Colon (tissue), 2 donors: Measurements from ENCODE around the gene ZBTB20.

Experiments
- FAIRE-seq: peaks from 2 replicates; lab custom pipeline; 2012; peaks lifted over from hg19 to GRCh38; lab: Jason Lieb, UNC
- donor health status: control.
- donor health status: control.

ZBTB20 gene

GRCh38 chr3:115089481-115089880 is 57.6 kb downstream of the ZBTB20 start:
- FAIRE-seq, result no peak

- no peak for FAIRE-seq
These were observed 59.6 kb downstream of the ZBTB20 start for GRCh38 chr3:115087512-115087911.

GRCh38 chr3:115086344-115086743 is 60.7 kb downstream of the ZBTB20 start:
- no peak for FAIRE-seq

DNA sequence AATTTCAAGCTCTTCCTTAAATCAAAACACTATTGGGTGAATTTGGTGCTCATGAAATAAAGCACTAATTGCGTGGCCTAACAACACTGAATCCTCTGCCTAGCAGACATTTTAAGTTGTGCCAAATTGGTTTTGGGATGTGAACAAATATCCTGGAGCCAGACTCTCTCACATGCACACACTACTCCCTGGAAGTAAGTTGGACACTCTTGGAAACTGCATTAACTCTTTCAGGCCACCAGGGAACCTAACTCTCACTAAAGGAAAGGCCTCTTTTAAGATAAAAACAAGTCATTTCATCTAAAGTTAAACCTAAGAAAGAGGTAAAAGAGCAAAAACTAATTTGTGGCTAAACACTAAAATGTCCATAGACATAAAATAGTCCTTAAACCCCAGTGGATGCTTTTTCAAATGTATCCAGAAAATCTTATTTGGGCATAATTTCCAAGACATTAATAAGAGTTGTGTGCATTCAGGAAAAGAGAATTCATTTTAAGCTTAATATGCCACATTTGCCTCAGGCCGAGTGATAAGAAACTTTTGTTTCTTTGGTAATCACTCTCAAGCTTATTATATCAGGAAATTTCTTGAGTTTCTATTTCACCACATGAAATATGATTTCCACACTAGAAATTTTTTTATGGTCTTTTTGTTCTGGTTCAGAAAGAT is 61.8 kb downstream of the ZBTB20 start:
- FAIRE-seq, result no peak

- FAIRE-seq, result no peak
These were observed 62.4 kb downstream of the ZBTB20 start for GRCh38 chr3:115084686-115085085.

- FAIRE-seq, result no peak
These were observed 64.8 kb downstream of the ZBTB20 start for GRCh38 chr3:115082260-115082659.

GRCh38 chr3:115081444-115081843 is 65.6 kb downstream of the ZBTB20 start:
- FAIRE-seq, result no peak

DNA sequence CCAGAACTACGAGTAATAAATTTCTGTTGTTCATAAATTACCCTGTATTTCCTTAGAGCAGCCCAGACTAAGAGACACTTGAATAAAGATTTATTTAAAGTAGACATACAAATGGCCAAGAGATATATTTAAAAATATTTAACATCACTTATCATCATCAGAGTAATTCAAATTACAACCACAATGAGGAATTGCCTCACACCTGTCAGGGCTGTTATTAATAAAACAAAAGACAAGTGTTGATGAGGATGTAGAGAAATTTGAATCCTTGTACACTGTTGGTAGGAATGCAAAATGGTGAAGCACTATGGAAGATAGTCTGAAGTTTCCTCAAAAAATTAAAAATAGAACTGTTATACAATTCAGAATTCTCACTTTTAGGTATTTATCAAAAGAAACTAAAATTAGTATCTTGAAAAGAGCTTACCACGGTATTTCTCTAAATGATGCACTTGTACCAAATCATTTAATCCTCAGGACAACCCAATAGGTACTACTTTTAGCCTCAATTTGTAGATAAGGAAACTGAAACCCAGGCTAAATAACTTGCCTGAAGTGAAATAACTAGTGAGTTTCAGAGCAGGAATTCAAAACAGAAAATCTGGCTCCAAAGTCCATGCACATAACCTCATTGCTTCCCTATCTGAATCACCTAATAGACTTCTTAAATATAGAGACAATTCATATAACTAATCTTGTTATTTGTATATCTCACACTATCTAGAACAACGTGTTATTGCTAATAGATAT is 69.4 kb downstream of the ZBTB20 start:
- no peak for FAIRE-seq

GRCh38 chr3:115074502-115074901 is 72.6 kb downstream of the ZBTB20 start:
- FAIRE-seq, result no peak

GRCh38 chr3:115072265-115073021 is 74.6 kb downstream of the ZBTB20 start:
- no peak for FAIRE-seq

GRCh38 chr3:115071601-115072000 is 75.5 kb downstream of the ZBTB20 start:
- no peak for FAIRE-seq

- FAIRE-seq, result no peak
These were observed 75.9 kb downstream of the ZBTB20 start for GRCh38 chr3:115071166-115071565.

DNA sequence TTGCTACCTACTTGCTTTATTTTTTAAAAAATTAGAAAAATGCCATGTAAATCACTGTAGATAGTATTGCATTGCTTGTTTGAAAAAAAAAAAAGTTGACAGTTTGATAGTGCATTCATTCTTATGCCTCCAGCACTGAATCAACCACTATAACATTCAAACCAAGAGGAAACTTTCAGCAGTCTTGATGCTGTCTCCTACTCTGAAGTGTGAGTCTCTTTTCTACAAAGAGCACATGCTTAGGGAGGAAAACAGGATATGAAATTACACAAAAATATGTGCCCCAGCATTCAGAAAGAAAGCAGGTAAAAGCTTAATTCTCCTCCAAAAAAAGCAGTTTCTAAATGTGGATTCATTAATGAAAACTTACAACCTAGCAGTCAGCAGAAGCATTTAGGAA is 78.3 kb downstream of the ZBTB20 start:
- FAIRE-seq, result no peak

DNA sequence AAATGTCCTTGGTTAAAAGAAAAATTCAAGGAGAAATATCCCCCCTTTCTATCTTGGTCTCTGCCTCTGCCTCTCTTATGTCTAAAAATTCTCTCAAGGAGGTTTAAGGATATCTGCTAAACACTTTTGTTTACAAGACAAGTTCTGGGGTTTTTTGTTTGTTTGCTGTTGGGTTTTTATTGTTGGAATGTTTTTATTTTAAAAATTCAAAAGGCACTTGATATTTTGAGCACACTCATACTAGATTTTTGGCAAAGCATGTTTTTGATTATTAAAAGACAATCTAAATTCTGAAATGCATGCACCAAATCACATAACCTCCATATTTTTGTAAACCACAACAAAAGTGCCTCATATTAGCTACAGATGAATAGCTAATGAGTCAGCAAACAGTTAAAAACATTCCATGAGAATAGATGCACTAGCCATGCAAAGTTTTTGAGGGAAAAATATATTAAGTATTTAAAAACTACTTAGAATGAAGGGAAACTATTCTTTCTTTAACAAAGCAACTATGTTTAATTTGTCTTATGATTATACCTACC is 84.6 kb downstream of the ZBTB20 start:
- FAIRE-seq, result no peak

DNA sequence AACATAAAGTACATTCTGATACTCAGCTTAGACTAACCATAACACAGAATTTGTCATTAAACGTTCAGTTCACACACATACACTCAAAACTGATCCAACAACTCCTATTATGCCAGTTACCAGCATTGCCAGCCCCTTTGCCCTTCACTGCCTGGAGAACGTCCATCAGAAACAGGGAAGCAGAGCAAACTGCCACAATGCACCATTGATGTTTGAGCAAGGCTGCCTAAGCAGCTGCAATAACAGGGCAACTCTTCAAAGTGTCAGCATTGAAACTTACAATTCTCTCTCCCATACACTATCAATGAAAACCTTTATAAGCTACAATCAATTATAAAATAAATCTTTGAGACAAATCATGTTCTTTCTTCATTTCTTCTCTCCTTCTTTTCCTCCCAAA is 85.1 kb downstream of the ZBTB20 start:
- no peak for FAIRE-seq

DNA sequence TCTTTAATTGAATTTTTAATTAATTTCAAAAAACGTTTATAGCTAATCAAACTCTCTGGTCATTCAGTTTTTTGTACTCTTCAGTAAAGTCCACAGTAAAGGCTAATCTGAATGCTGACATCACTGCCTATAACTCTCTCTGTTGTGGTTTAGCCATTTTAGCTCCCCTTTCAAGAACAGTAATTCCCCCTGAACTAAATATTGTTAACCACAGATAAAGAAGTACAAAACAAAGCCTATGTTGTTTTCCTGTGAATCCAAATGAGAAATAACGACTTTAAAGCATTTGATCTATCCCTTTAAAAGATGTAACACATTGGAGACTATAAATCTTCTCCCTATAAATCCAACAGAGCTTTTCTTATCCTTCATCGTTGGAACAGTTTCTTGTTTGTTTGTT is 94.2 kb downstream of the ZBTB20 start:
- no peak for FAIRE-seq

DNA sequence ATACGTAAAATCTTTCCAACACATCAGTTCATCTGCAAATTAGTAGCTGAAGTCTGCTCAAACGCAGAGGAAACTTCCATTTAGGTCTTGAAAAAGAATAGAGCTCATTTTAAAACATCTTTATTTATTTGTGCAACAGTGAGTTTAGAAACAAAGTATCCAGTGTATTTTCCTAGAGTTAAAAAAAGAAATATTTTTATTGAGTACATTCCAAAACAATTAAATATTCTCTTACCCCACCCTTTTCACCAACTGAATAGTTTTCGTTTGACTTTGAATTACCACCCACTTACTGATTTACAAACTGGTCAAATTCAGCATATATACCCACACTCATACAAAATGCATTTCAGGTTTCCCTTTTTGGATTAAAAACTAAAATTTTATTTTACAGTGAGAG is 104.7 kb downstream of the ZBTB20 start:
- FAIRE-seq, result no peak

GRCh38 chr3:115040673-115041286 is 106.3 kb downstream of the ZBTB20 start:
- no peak for FAIRE-seq

GRCh38 chr3:115040246-115040645 is 106.8 kb downstream of the ZBTB20 start:
- FAIRE-seq, result no peak

DNA sequence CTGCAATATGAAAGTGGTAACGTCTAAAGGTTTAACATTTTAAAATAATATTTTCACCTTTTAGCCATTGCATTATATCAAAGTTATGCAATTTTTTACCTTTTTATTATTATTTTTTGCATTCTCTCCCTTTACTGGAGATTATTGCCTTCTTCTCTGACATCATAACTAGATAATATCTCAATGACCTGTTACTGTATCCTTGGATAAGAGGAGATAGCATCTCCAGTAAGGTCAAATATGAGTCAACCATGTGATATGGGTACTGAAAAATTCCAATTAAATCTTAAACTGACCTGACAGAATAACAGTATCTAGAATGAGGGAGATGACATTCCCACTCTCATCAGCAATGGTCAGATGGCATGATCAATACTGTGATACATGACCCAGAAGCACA is 108.3 kb downstream of the ZBTB20 start:
- no peak for FAIRE-seq

GRCh38 chr3:115022835-115023398 is 124.2 kb downstream of the ZBTB20 start:
- FAIRE-seq, result no peak

- no peak for FAIRE-seq
These were observed 124.9 kb downstream of the ZBTB20 start for GRCh38 chr3:115022199-115022598.
